Prostate gland (tissue), 2 donors: ENCODE results near the gene DPP9. TPM values are rescaled to one million over a fixed set of nuclear protein-coding genes. Genes with fewer than 3 reads are reported as not detected.

Source experiments
- DNase-seq: peaks from one replicate; pipeline ENCODE4 v3.0.0-alpha.2; 2019; ENCODE audit warnings: low spot score
- H3K27ac ChIP-seq, 2 donors: fragments of 200-600 bp; sonication (generic); 2 replicates each; pipeline ENCODE4 v1.5.1; 2017 to 2019
- H3K27me3 ChIP-seq: fragments of 200-600 bp; sonication (generic); replicated peaks from 2 replicates; pipeline ENCODE4 v1.5.1; 2019; ENCODE audit not compliant: insufficient read depth
- H3K36me3 ChIP-seq, 2 donors: fragments of 200-600 bp; sonication (generic); 1 replicate in 1 of 2; 2 replicates in 1 of 2; pipeline versions ENCODE4 v1.5.1 to v1.8.1; 2017 to 2019
- H3K4me1 ChIP-seq: fragments of 200-600 bp; sonication (generic); replicated peaks from 2 replicates; pipeline ENCODE4 v1.5.1; 2019
- H3K4me3 ChIP-seq, 2 donors: fragments of 200-600 bp; sonication (generic); 2 replicates each; pipeline ENCODE4 v1.5.1; 2017 to 2019
- H3K9me3 ChIP-seq: fragments of 200-600 bp; sonication (generic); 2 replicates; pipeline ENCODE4 v1.5.1; 2017
- CTCF ChIP-seq, 4 experiments: fragments of 200-600 bp in 2 of 4; fragments of 450-650 bp in 2 of 4; sonication (generic) in 2 of 4; IDR thresholded peaks; 1 replicate in 3 of 4; 2 replicates in 1 of 4; pipeline ENCODE4 v1.5.1; 2016 to 2019; ENCODE audit warnings: antibody characterized with exemption in 4 of 4, mild to moderate bottlenecking in 2 of 4, moderate library complexity in 2 of 4
- POLR2A ChIP-seq: fragments of 450-650 bp; IDR thresholded peaks from one replicate; pipeline ENCODE4 v1.6.1; 2016; ENCODE audit warnings: antibody characterized with exemption, mild to moderate bottlenecking
- POLR2AphosphoS5 ChIP-seq: sonication (generic); formaldehyde crosslinking; IDR thresholded peaks from one replicate; pipeline ENCODE4 v1.6.1; 2017; ENCODE audit warnings: antibody characterized with exemption
- WGBS: methylation state at CpG from one replicate; pipeline ENCODE4 v1.1.5; 2018; 5-methylcytosine and 5-hydroxymethylcytosine counted together
- intact Hi-C: fragments of 100-400 bp; cut with DNase I; formaldehyde crosslinking; loops from one replicate; pipeline ENCODE4 v1.14.2; 2022
- total RNA-seq, 2 donors: library from RNA; depleted of rRNA; stranded (reverse); fragments of >200 nt; gene quantifications; one replicate each; pipeline ENCODE4 v1.1.0, GENCODE V29; 2016

DPP9 gene
- total RNA-seq, 2 donors from 2014 or later = 53.5 to 116 TPM

- H3K27ac ChIP-seq = peak within 1 kb of the TSS; percentile 57 to 72
- no peaks in the 10 kb centered on the region for H3K36me3 ChIP-seq
- H3K4me1 ChIP-seq = peaks cover 4% of the 10 kb centered on the region
- H3K27me3 ChIP-seq = no peaks in the 10 kb centered on the region
- peak; percentile 66 for TF ChIP-seq POLR2A
- peak; percentile 90 for TF ChIP-seq POLR2AphosphoS5
- TF ChIP-seq CTCF (IDR thresholded peaks at IDR 0.05) = no peak
- no peaks in the 10 kb centered on the region for H3K9me3 ChIP-seq
- under 1% methylated on average over 33 of the region's 75 CpGs for WGBS
- peak within 1 kb of the TSS; percentile 70 to 78 for H3K4me3 ChIP-seq
- DNase-seq = peak; percentile 86
- intact Hi-C loops = no loop called here
Measured at GRCh38 chr19:4669723-4670480, 53.7 kb downstream of the DPP9 start, which contains the start of gene MYDGF. MYDGF (minus strand) TSS chr19:4670342; CDS start chr19:4670334, 8 bp downstream.

- H3K27ac ChIP-seq = no peak overlapping the region
- H3K27me3 ChIP-seq = no peaks in the 10 kb centered on the region
- no peak for TF ChIP-seq POLR2A
- TF ChIP-seq POLR2AphosphoS5 = no peak
- TF ChIP-seq CTCF (IDR thresholded peaks at IDR 0.05) = no peak
- H3K9me3 ChIP-seq = no peaks in the 10 kb centered on the region
- no peak for DNase-seq
- WGBS = 95% methylated on average over 12 of the region's 12 CpGs
- H3K4me3 ChIP-seq = no peak overlapping the region
- intact Hi-C loops = no loop called here
- peaks cover 4% of the 10 kb centered on the region for H3K4me1 ChIP-seq
- peaks cover 3 to 8% of the 10 kb centered on the region in 2 donors for H3K36me3 ChIP-seq
Measured at GRCh38 chr19:4664642-4665041, 59.0 kb downstream of the DPP9 start.

GRCh38 chr19:4662812-4663211 is 60.8 kb downstream of the DPP9 start:
- 73% methylated on average over 6 of the region's 6 CpGs for WGBS
- Histone ChIP-seq H3K27ac (no peak overlapping the region), H3K27me3 (no peaks in the 10 kb centered on the region), H3K36me3 (peaks cover 3 to 26% of the 10 kb centered on the region in 2 donors), H3K4me1 (no peaks in the 10 kb centered on the region), H3K9me3 (no peaks in the 10 kb centered on the region), H3K4me3 (no peak overlapping the region)
- no peak for DNase-seq
- intact Hi-C loops = no loop called here
- no peak for TF ChIP-seq POLR2A
- TF ChIP-seq POLR2AphosphoS5 = no peak
- no peak for TF ChIP-seq CTCF (IDR thresholded peaks at IDR 0.05)

- H3K4me3 ChIP-seq = no peak overlapping the region
- DNase-seq = no peak
- 74% methylated on average over 20 of the region's 20 CpGs for WGBS
- H3K27me3 ChIP-seq = no peaks in the 10 kb centered on the region
- no peaks in the 10 kb centered on the region for H3K9me3 ChIP-seq
- TF ChIP-seq POLR2A = no peak
- TF ChIP-seq CTCF (IDR thresholded peaks at IDR 0.05) = no peak
- TF ChIP-seq POLR2AphosphoS5 = no peak
- no peak overlapping the region for H3K27ac ChIP-seq
- intact Hi-C loops = no loop called here
- peaks cover 6 to 28% of the 10 kb centered on the region in 2 donors for H3K36me3 ChIP-seq
- H3K4me1 ChIP-seq = no peaks in the 10 kb centered on the region
Measured at GRCh38 chr19:4662020-4662695, 61.5 kb downstream of the DPP9 start.
